ENCODE measurements around the gene IL22RA1. TPM values are rescaled to one million over a fixed set of nuclear protein-coding genes. Genes with fewer than 3 reads are reported as not detected.

The IL22RA1 gene
- total RNA-seq, 4 donors from 2014 or later = 34.7 to 53.1 (median 45.9) TPM

DNA sequence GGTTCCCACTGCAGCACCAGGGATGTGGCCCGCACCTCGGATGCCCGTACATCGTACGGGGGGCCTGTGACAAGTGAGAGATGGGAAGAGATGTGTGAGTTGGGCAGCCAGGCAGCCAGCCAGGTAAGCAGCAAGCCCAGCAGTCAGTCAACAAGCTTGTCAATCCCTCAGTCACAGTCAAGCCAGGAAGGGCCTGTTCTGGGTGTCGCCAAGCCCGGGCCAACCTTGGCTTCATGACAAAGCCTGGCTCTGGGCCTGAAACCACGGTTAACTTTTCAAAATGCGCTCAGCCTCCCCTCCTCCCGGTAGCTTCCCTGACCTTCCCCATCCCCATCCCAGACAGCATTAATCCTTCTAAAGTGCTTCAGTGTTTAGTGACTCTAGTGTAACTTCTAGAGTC is 62.8 kb downstream of the IL22RA1 start:
- 57 to 65% methylated on average over 8 to 10 of the region's 10 CpGs for WGBS, 2 donors

DNA sequence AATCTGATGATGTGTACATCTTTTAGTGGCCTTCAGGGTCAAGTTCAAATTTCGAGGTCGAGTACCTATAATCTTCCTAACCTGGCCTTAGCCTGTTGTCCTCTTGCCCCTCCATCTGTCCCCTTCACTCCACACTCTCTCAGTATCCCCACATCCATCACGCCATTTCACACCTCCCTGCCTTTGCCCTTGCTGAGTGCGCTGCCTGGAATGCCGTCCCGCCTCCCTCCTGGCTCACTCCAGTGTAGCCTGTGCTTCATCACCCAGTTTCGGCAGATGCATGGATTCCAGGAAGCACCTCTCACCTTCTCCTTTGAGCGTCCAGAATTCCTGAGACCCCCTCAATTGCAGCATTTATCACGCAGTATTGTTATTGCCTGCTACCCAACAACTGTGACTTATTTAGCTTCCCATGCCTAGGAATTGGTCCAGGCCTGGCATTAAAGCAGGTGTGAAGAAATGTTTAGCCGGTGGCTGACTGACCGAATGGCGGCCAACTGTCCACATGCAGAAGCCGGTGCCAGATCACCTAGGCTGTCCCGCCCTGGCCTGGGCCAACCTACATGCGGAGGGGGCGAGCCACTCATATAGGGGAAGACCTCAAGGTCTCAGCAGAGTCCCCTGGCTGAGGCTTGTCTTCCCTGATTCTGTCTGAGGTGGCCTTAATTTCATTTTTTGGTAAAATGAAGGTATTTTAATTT is 65.5 kb downstream of the IL22RA1 start:
- H3K4me3 ChIP-seq (ENCODE audit: low read depth, poor library complexity, severe bottlenecking) = no peak overlapping the region
- TF ChIP-seq CTCF (IDR thresholded peaks at IDR 0.05) (no peak), POLR2A (IDR thresholded peaks at IDR 0.05) (no peak)
- intact Hi-C loops (cut with DNase I; ENCODE audit: low total_unique reads) = no loop called here
- 94% methylated on average over 16 of the region's 16 CpGs for WGBS, 2 donors
- no peak for DNase-seq (ENCODE audit: low spot score in 2 of 2)

More for the DNA sequence above, 62.8 kb downstream of the IL22RA1 start:
- TF ChIP-seq POLR2A (IDR thresholded peaks at IDR 0.05) (no peak), CTCF (IDR thresholded peaks at IDR 0.05) (no peak)
- no peak for DNase-seq (ENCODE audit: low spot score in 2 of 2)
- no peak overlapping the region for H3K4me3 ChIP-seq (ENCODE audit: low read depth, poor library complexity, severe bottlenecking)
- intact Hi-C loops (cut with DNase I; ENCODE audit: low total_unique reads) = no loop called here

DNA sequence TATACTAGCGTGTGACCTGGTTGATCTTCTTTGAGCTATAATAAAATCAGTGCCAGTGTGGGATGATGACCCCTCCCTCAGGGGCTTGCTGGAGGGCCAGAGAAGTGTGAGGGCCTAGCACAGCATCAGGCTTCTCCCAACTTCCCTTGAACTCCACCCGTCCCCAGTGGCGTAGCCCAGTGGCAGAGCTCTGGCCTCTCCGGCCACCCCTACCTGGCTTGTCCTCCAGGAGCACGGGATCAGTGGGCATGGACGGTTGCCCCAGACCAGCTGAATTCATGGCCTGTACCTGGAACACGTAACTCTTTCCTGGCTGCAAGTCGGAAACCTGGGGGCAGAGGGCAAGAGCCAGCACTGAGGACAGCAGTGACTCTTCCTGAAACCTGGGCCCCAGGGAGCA is 67.0 kb downstream of the IL22RA1 start:
- TF ChIP-seq POLR2A (IDR thresholded peaks at IDR 0.05) (no peak), CTCF (IDR thresholded peaks at IDR 0.05) (no peak)

DNA sequence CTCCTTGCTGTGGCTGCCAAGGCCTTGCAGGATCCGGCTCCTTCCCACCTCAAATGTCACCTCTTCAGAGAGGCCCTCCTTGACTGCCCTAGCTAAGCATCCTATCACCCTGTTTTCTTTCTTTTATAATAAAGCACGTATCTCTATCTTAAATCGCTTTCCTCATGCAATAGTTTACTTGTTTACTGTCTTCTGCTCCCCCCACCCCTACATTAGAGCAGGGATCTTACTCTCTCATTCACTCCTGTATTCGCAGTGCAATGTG is 67.4 kb downstream of the IL22RA1 start:
- WGBS, 2 donors = 76 to 81% methylated on average over 4 of the region's 4 CpGs

More for the DNA sequence above, 67.0 kb downstream of the IL22RA1 start:
- intact Hi-C loops (cut with DNase I; ENCODE audit: low total_unique reads) = no loop called here
- 92 to 96% methylated on average over 8 of the region's 8 CpGs for WGBS, 2 donors
- DNase-seq (ENCODE audit: low spot score in 2 of 2) = no peak
- no peak overlapping the region for H3K4me3 ChIP-seq (ENCODE audit: low read depth, poor library complexity, severe bottlenecking)

DNA sequence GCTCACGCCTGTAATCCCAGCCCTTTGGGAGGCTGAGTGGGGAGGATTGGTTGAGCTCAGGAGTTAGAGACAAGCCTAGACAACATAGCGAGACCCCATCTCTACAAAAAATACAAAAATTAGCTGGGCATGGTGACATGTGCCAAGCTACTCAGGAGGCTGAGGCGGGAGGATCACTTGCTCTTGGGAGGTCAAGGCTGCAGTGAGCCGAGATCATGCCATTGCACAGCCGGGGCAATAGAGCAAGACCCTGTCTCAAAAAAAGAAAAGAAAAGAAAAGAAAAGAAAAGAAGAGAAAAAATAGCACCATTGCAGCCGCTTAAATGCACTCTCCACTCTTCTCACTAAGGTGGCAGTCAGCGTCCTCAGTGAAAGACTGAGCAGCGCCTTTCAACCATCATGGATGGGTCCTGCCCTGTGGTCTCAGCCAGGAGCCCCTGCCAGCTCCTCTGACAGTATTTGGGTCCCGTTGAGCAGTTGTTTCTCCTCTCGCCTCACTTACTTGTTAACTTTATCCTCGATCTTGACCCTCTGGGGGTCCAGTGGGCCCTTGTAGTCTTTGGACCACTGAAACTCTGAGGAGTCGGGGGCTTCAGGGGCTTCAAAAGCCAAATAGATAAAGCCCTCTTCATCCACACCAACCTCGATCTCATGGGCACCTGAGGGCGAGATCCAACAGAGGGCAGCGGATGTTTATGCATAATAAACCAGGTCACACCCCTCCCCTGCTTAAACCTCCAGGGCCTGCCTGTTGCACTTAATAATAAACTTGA is 67.9 kb downstream of the IL22RA1 start:
- no peak for TF ChIP-seq POLR2A (IDR thresholded peaks at IDR 0.05)
- no peak for TF ChIP-seq CTCF (IDR thresholded peaks at IDR 0.05)
- no peak overlapping the region for H3K4me3 ChIP-seq (ENCODE audit: low read depth, poor library complexity, severe bottlenecking)
- no peak for DNase-seq (ENCODE audit: low spot score in 2 of 2)
- WGBS, 2 donors = 70 to 82% methylated on average over 15 of the region's 15 CpGs
- intact Hi-C loops (cut with DNase I; ENCODE audit: low total_unique reads) = loop anchor here (5.0 kb wide), 2 partner anchors 37 to 112 kb away; partner anchors contain the start of genes IFNLR1 and MYOM3

More for the DNA sequence above, 67.4 kb downstream of the IL22RA1 start:
- no peak overlapping the region for H3K4me3 ChIP-seq (ENCODE audit: low read depth, poor library complexity, severe bottlenecking)
- TF ChIP-seq CTCF (IDR thresholded peaks at IDR 0.05) = no peak
- TF ChIP-seq POLR2A (IDR thresholded peaks at IDR 0.05) = no peak
- no peak for DNase-seq (ENCODE audit: low spot score in 2 of 2)
- intact Hi-C loops (cut with DNase I; ENCODE audit: low total_unique reads) = no loop called here

Measured in lower leg skin (tissue), 4 donors.